Endodermal cell (in vitro differentiated cells): ENCODE results near the gene CASKIN2. TPM values are rescaled to one million over a fixed set of nuclear protein-coding genes. Genes with fewer than 3 reads are reported as not detected.

Experiments used
- DNase-seq: peaks from one replicate; pipeline ENCODE4 v3.0.0-alpha.2; 2017
- H3K27ac ChIP-seq: 2 replicates; pipeline ENCODE4 v1.5.1; 2013; ENCODE audit warnings: mild to moderate bottlenecking, low read depth, low read length, moderate library complexity
- H3K27me3 ChIP-seq: 2 replicates; pipeline ENCODE4 v1.6.1; 2013; ENCODE audit warnings: mild to moderate bottlenecking, low read length, moderate library complexity; ENCODE audit not compliant: insufficient read depth, control insufficient read depth, poor library complexity, severe bottlenecking
- H3K36me3 ChIP-seq: 2 replicates; pipeline ENCODE4 v1.7.0; 2013; ENCODE audit warnings: mild to moderate bottlenecking, low read length, moderate library complexity; ENCODE audit not compliant: control insufficient read depth, insufficient read depth
- H3K4me1 ChIP-seq: one replicate; pipeline ENCODE4 v1.7.0; 2013; ENCODE audit warnings: low read length; ENCODE audit not compliant: control insufficient read depth, insufficient read depth
- H3K4me3 ChIP-seq: 2 replicates; pipeline ENCODE4 v1.5.1; 2013; ENCODE audit warnings: mild to moderate bottlenecking, low read length, moderate library complexity
- H3K9ac ChIP-seq: 2 replicates; pipeline ENCODE4 v1.6.1; 2013; ENCODE audit warnings: mild to moderate bottlenecking, low read length, moderate library complexity; ENCODE audit not compliant: poor library complexity, severe bottlenecking; ENCODE audit errors: extremely low read depth
- H3K9me3 ChIP-seq: 2 replicates; pipeline ENCODE4 v1.6.1; 2013; ENCODE audit warnings: mild to moderate bottlenecking, low read length, moderate library complexity; ENCODE audit not compliant: control insufficient read depth
- H3K27ac Mint-ChIP-seq: 2 replicates; pipeline ENCODE4 v1.8.0; 2020; ENCODE audit warnings: mixed read lengths
- H3K27me3 Mint-ChIP-seq: 2 replicates; pipeline ENCODE4 v1.8.0; 2021; ENCODE audit warnings: mild to moderate bottlenecking, mixed read lengths; ENCODE audit not compliant: insufficient read depth
- H3K36me3 Mint-ChIP-seq: 2 replicates; pipeline ENCODE4 v1.8.0; 2020; ENCODE audit warnings: low read depth, mixed read lengths
- H3K4me1 Mint-ChIP-seq: 2 replicates; pipeline ENCODE4 v1.8.0; 2020; ENCODE audit warnings: mixed read lengths
- H3K4me3 Mint-ChIP-seq: 2 replicates; pipeline ENCODE4 v1.8.0; 2020; ENCODE audit warnings: mild to moderate bottlenecking, moderate library complexity, mixed read lengths
- H3K9me3 Mint-ChIP-seq: 2 replicates; pipeline ENCODE4 v1.8.0; 2020; ENCODE audit warnings: mild to moderate bottlenecking, mixed read lengths
- WGBS, 2 experiments: methylation state at CpG; one replicate each; pipeline versions ENCODE4 v1.1.5 to v1.1.7; 2013; ENCODE audit warnings: missing lambda C conversion rate in 2 of 2, mixed read lengths in 1 of 2; ENCODE audit not compliant: insufficient coverage in 1 of 2, insufficient read length in 1 of 2; 5-methylcytosine and 5-hydroxymethylcytosine counted together
- total RNA-seq, 2 donors: library from RNA; stranded (reverse); fragmentation: NEBNext Ultra II Directional in 1 of 2; extraction: Animal tissue kit (Norgen Biotek cat#: 25700) in 1 of 2; gene quantifications; 2 replicates in 1 of 2; 3 replicates in 1 of 2; pipeline ENCODE4 v1.2.1, GENCODE V29; 2021
- TF ChIP-seq, protein P1 (sequence below): fragments of 200-600 bp; sonication (generic); conservative IDR thresholded peaks from 2 replicates; pipeline ENCODE4 v1.5.0; 2021; ENCODE audit warnings: antibody characterized with exemption, mild to moderate bottlenecking

The CASKIN2 gene
- total RNA-seq, 2 donors from 2014 or later: 26.4 to 31.0 TPM

- H3K27ac Mint-ChIP-seq: no peak overlapping the region
- no peak overlapping the region for H3K9ac ChIP-seq
- H3K4me3 Mint-ChIP-seq: no peak overlapping the region
- no peaks in the 10 kb centered on the region for H3K27me3 Mint-ChIP-seq
- H3K36me3 ChIP-seq: peaks cover 19% of the 10 kb centered on the region
- no peaks in the 10 kb centered on the region for H3K27me3 ChIP-seq
- WGBS, 2 experiments: 95% methylated on average over 13 to 21 of the region's 21 CpGs
- H3K9me3 ChIP-seq: no peaks in the 10 kb centered on the region
- TF ChIP-seq, protein P1, sequence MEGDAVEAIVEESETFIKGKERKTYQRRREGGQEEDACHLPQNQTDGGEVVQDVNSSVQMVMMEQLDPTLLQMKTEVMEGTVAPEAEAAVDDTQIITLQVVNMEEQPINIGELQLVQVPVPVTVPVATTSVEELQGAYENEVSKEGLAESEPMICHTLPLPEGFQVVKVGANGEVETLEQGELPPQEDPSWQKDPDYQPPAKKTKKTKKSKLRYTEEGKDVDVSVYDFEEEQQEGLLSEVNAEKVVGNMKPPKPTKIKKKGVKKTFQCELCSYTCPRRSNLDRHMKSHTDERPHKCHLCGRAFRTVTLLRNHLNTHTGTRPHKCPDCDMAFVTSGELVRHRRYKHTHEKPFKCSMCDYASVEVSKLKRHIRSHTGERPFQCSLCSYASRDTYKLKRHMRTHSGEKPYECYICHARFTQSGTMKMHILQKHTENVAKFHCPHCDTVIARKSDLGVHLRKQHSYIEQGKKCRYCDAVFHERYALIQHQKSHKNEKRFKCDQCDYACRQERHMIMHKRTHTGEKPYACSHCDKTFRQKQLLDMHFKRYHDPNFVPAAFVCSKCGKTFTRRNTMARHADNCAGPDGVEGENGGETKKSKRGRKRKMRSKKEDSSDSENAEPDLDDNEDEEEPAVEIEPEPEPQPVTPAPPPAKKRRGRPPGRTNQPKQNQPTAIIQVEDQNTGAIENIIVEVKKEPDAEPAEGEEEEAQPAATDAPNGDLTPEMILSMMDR: no peak
- no peaks in the 10 kb centered on the region for H3K9me3 Mint-ChIP-seq
- H3K27ac ChIP-seq: no peak overlapping the region
- no peak for DNase-seq
- no peaks in the 10 kb centered on the region for H3K4me1 ChIP-seq
- peaks cover 15% of the 10 kb centered on the region for H3K36me3 Mint-ChIP-seq
- H3K4me1 Mint-ChIP-seq: no peaks in the 10 kb centered on the region
- no peak overlapping the region for H3K4me3 ChIP-seq
These were observed 9.2 kb downstream of the CASKIN2 start for GRCh38 chr17:75506134-75506533.

- no peak for DNase-seq
- no peaks in the 10 kb centered on the region for H3K9me3 Mint-ChIP-seq
- 92 to 98% methylated on average over 9 to 15 of the region's 15 CpGs for WGBS, 2 experiments
- no peak overlapping the region for H3K4me3 Mint-ChIP-seq
- peaks cover 15% of the 10 kb centered on the region for H3K36me3 Mint-ChIP-seq
- TF ChIP-seq, protein P1: no peak
- H3K4me1 Mint-ChIP-seq: no peaks in the 10 kb centered on the region
- H3K27ac Mint-ChIP-seq: no peak overlapping the region
- no peaks in the 10 kb centered on the region for H3K27me3 Mint-ChIP-seq
- no peaks in the 10 kb centered on the region for H3K4me1 ChIP-seq
- no peak overlapping the region for H3K9ac ChIP-seq
- H3K27me3 ChIP-seq: no peaks in the 10 kb centered on the region
- H3K9me3 ChIP-seq: no peaks in the 10 kb centered on the region
- H3K27ac ChIP-seq: no peak overlapping the region
- H3K4me3 ChIP-seq: no peak overlapping the region
- H3K36me3 ChIP-seq: peaks cover 22% of the 10 kb centered on the region
These were observed 9.7 kb downstream of the CASKIN2 start for GRCh38 chr17:75505640-75506039.

- TF ChIP-seq, protein P1: no peak
- Histone ChIP-seq H3K27ac (no peak overlapping the region), H3K4me1 (no peaks in the 10 kb centered on the region), H3K4me3 (no peak overlapping the region), H3K36me3 (peaks cover 21% of the 10 kb centered on the region), H3K9ac (no peak overlapping the region), H3K27me3 (no peaks in the 10 kb centered on the region), H3K9me3 (no peaks in the 10 kb centered on the region)
- no peak overlapping the region for H3K27ac Mint-ChIP-seq
- 80 to 95% methylated on average over 2 to 4 of the region's 4 CpGs for WGBS, 2 experiments
- no peaks in the 10 kb centered on the region for H3K4me1 Mint-ChIP-seq
- no peak overlapping the region for H3K4me3 Mint-ChIP-seq
- no peaks in the 10 kb centered on the region for H3K27me3 Mint-ChIP-seq
- H3K9me3 Mint-ChIP-seq: no peaks in the 10 kb centered on the region
- no peak for DNase-seq
- H3K36me3 Mint-ChIP-seq: peaks cover 15% of the 10 kb centered on the region
These were observed 10.3 kb downstream of the CASKIN2 start for GRCh38 chr17:75505152-75505409.
